HG02852 (cell line): ENCODE measurements around the gene GEN1.
A peak's percentile ranks its signal among the peaks of the same experiment; 100 is the strongest.
"Not testable (repeated sequence)": the region's sequence is repeated elsewhere in the genome, so short reads cannot be mapped to it uniquely, and the experiment has no call there.

Experiments used
- ATAC-seq: cut with Tn5 transposase; IDR thresholded peaks from one replicate; pipeline ENCODE4 v1.9.1; 2021; ENCODE audit warnings: mild to moderate bottlenecking, moderate library complexity; ENCODE audit not compliant: unreplicated experiment

Gene GEN1

DNA sequence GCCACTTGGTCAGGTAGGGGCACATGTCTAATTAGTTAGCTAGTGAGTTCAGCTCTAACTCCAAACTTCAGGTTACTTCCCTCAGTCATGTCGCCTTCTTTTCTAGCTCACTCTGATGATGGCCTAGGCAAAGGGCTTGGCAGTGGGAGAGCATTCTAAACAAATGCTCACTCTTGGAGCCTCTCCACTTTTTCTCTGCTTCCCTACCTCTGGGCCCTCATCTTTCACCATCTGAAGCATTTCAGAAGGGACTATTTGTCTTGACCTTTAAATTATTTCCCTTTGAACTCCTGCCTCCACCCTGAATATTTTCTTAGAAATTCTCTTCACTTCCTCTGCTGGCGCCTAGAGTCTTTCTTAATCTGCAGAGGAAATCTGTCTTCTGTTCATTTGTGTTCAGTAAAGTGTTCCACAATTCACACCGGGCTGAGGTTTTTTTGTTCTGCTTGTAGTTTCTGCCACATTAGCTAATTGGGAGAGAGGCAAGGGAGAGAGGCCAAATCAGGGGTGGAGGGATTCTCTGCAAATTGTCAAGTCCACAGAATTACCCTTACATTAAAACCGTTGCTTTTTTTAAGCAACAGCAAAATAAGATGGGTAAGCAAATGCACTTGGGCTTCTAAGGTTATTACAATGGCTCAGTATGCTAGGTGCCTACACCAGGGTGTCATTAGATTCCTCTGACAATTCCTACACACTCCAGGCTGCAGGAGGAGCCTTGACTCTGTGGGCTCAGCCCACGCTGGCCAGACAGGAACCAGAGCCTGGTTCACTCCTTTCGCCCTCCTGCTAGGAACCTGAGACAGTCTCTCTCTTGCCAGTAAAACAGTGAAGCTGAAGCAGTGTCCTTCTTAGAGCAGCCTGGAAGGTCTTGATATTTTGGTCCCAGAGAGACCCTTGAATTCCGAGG lies 67.9 kb downstream of the GEN1 start:
- ATAC-seq, result peak; percentile 47

DNA sequence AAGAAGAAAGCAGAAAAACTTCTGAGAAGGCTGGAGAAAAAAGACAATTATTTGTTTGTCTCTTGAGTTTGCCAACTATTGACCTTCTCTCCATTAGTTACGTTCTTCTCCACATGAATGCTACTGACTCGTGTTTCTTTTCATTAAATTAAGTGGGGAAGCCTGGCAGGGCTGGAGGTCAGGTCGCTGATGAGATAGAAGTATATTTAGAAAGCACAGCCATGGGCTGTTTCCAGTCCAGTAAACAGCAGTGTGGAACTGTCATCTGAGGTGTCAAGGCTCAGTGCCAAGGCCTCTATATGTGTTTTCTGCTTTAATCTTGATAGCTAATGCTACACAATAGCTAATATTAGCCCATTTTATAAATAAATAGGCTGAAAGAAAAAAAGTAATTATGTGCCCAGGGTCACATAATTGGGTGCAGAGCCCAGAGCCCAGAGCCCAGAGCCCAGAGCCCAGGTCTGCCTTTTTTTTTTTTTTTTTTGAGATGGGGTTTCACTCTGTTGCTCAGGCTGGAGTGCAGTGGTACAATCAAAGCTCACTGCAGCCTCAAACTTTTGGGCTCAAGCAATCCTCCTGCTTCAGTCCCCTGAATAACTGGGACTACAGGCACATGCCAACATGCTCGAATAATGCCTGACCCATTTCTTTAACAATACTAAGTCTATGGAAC lies 68.6 kb downstream of the GEN1 start:
- ATAC-seq, result peak; percentile 58

DNA sequence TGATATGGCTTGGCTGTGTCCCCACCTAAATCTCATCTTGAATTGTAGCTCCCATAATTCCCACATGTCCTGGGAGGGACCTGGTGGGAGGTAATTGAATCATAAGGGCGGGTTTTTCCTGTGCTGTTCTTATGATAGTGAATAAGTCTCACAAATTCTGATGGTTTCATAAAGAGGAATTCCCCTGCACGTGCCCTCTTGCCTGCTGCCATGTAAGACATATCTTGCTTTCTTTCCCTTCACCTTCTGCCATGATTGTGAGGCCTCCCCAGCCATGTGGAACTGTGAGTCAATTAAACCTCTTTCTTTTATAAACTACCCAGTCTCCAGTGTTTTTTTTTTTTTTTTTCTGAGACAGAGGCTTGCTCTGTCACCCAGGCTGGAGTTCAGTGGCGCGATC lies 69.7 kb downstream of the GEN1 start:
- not testable (repeated sequence) for ATAC-seq

GRCh38 chr2:17827316-17827715 lies 73.4 kb downstream of the GEN1 start:
- ATAC-seq, result no peak

DNA sequence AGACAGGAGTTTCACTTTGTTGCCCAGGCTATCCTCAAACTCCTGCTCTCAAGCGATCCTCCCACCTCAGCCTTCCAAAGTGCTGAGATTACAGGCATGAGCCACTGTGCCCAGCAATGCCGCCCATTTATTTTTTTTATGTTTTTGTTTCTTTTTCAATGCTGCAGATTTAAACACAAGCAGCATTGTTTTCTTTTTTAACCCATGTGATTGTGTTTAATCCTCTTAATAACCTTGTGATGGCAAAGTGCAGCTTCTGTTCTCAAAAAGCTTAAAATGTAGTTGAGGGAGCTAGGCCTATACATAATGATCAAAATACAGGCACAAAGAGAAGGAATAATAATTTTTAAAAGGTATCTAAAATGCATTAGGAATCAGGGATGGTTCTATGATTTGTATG lies 73.8 kb downstream of the GEN1 start:
- no peak for ATAC-seq

- peak; percentile 90 for ATAC-seq
Observed at GRCh38 chr2:17830053-17831034, 76.4 kb downstream of the GEN1 start.

DNA sequence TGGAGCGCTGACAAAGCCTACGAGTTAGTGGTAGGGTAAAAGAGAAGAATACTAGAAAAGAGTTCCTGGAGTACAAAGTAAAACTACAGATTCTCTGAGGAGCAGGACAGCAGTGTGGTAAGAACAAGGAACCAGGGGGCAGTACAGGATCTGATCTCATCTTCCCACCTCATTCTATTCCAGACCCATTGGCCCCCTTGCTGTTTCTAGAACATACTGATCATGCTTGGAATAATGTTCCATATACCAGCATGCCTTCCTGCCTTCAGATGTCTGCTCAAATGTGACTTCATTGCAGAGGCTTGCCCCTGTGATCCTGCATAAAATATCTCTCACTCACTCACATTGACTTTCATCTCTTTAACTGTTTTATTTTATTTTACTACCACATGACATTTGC lies 81.6 kb downstream of the GEN1 start:
- no peak for ATAC-seq
